HG02798 (cell line): ENCODE measurements around the gene ZNF318.

Experiments used
- ATAC-seq: cut with Tn5 transposase; IDR thresholded peaks from one replicate; pipeline ENCODE4 v1.9.1; 2021; ENCODE audit warnings: mild to moderate bottlenecking; ENCODE audit not compliant: unreplicated experiment, poor library complexity

ZNF318 gene

GRCh38 chr6:43286980-43287716 lies 82.3 kb downstream of the ZNF318 start:
- ATAC-seq = no peak

GRCh38 chr6:43286456-43286979 lies 82.9 kb downstream of the ZNF318 start:
- ATAC-seq = no peak
